T-cell (primary cell): ENCODE measurements around the gene KCNK3. TPM values are rescaled to one million over a fixed set of nuclear protein-coding genes. Genes with fewer than 3 reads are reported as not detected.
"Not testable (repeated sequence)": the region's sequence is repeated elsewhere in the genome, so short reads cannot be mapped to it uniquely, and the experiment has no call there.

Experiments
- ATAC-seq, 4 experiments: fragments of 200-7000 bp in 3 of 4; fragments of 150-1000 bp in 1 of 4; cut with Tn5 transposase; replicated peaks in 1 of 4; 1 replicate in 3 of 4; 2 replicates in 1 of 4; pipeline ENCODE4 v1.10.0; 2021; ENCODE audit warnings: moderate library complexity in 3 of 4, mild to moderate bottlenecking in 2 of 4, moderate number of reproducible peaks in 1 of 4
- CTCF ChIA-PET, 2 donors: fragments of 300-600 bp; sonication (Branson Sonifier 250); formaldehyde crosslinking; loops; one replicate each; lab custom pipeline; 2022; ENCODE audit warnings: antibody characterized with exemption in 2 of 2; lab: Charles Lee
- POLR2A ChIA-PET, 2 donors: fragments of 300-600 bp; sonication (Branson Sonifier 250); formaldehyde crosslinking; loops; one replicate each; lab custom pipeline; 2022; ENCODE audit warnings: antibody characterized with exemption in 2 of 2; lab: Charles Lee
- DNase-seq, 35 experiments: peaks; one replicate each; pipeline versions ENCODE4 v3.0.0 to v3.0.0-alpha.2; 2013 to 2023
- H3K27ac ChIP-seq: one replicate; pipeline ENCODE4 v1.5.1; 2013; ENCODE audit warnings: low read length
- H3K27me3 ChIP-seq, 2 experiments: replicated peaks in 1 of 2; 1 replicate in 1 of 2; 2 replicates in 1 of 2; pipeline versions ENCODE4 v1.6.1 to v1.7.0; 2013; ENCODE audit warnings: low read length in 1 of 2, mixed read lengths in 1 of 2; ENCODE audit not compliant: control insufficient read depth in 2 of 2, insufficient read depth in 2 of 2; ENCODE audit errors: extremely low read depth in 1 of 2
- H3K36me3 ChIP-seq, 2 donors: 1 replicate in 1 of 2; 2 replicates in 1 of 2; pipeline versions ENCODE4 v1.6.1 to v1.7.0; 2013; ENCODE audit warnings: low read length in 1 of 2; ENCODE audit not compliant: control insufficient read depth in 2 of 2, insufficient read depth in 1 of 2; ENCODE audit errors: extremely low read depth in 1 of 2
- H3K4me1 ChIP-seq, 2 experiments: 1 replicate in 1 of 2; 2 replicates in 1 of 2; pipeline versions ENCODE4 v1.6.1 to v1.7.0; 2013; ENCODE audit warnings: low read length in 2 of 2, mixed read lengths in 1 of 2; ENCODE audit not compliant: insufficient read depth in 2 of 2, control insufficient read depth in 1 of 2; ENCODE audit errors: extremely low read depth in 1 of 2
- H3K4me3 ChIP-seq, 2 donors: 1 replicate in 1 of 2; 2 replicates in 1 of 2; pipeline versions ENCODE4 v1.5.1 to v1.7.0; 2013; ENCODE audit warnings: mild to moderate bottlenecking in 2 of 2, low read length in 1 of 2, moderate library complexity in 1 of 2; ENCODE audit not compliant: control insufficient read depth in 1 of 2; ENCODE audit errors: extremely low read depth in 1 of 2
- H3K9me3 ChIP-seq: 2 replicates; pipeline ENCODE4 v1.7.0; 2013
- H3K27ac Mint-ChIP-seq, 2 donors: one replicate each; pipeline ENCODE4 v1.8.0; 2020 to 2021; ENCODE audit warnings: mild to moderate bottlenecking in 2 of 2, mixed read lengths in 2 of 2
- H3K27me3 Mint-ChIP-seq, 2 donors: one replicate each; pipeline ENCODE4 v1.8.0; 2021 to 2022; ENCODE audit warnings: mixed read lengths in 2 of 2
- H3K36me3 Mint-ChIP-seq: one replicate; pipeline ENCODE4 v1.8.0; 2021; ENCODE audit warnings: mixed read lengths
- H3K4me1 Mint-ChIP-seq, 3 donors: one replicate each; pipeline ENCODE4 v1.8.0; 2020 to 2022; ENCODE audit warnings: mixed read lengths in 3 of 3, mild to moderate bottlenecking in 1 of 3
- H3K4me3 Mint-ChIP-seq, 3 donors: one replicate each; pipeline ENCODE4 v1.8.0; 2020 to 2022; ENCODE audit warnings: mild to moderate bottlenecking in 3 of 3, mixed read lengths in 3 of 3, moderate library complexity in 3 of 3
- H3K9me3 Mint-ChIP-seq, 3 donors: one replicate each; pipeline ENCODE4 v1.8.0; 2020 to 2022; ENCODE audit warnings: mixed read lengths in 3 of 3
- WGBS: methylation state at CpG from one replicate; pipeline ENCODE4 v1.1.5; 2013; ENCODE audit warnings: missing lambda C conversion rate; ENCODE audit not compliant: insufficient coverage; 5-methylcytosine and 5-hydroxymethylcytosine counted together
- total RNA-seq, 35 experiments: library from RNA in 6 of 35; stranded (reverse) in 6 of 35; fragments of 120-200 nt in 1 of 35; gene quantifications; one replicate each; pipeline versions ENCODE4 v1.2.1 to v1.2.4 and lab custom pipeline; 2013 to 2026

Gene KCNK3
- total RNA-seq, 5 donors from 2014 or later (not counting 1 experiment from before 2014, with no cell fraction given), result 0.23 to 0.35 (median 0.26) TPM; not detected in 2

- WGBS, result 100% methylated on average over 1 of the region's 5 CpGs
- no peaks in the 10 kb centered on the region for H3K9me3 Mint-ChIP-seq
- no peak overlapping the region for H3K4me3 Mint-ChIP-seq
- CTCF ChIA-PET, result no interaction called here
- Histone ChIP-seq H3K9me3 (no peaks in the 10 kb centered on the region), H3K4me3 (no peak overlapping the region), H3K4me1 (peaks cover 0 to 14% of the 10 kb centered on the region in 2 experiments), H3K27ac (no peak overlapping the region), H3K36me3 (no peaks in the 10 kb centered on the region), H3K27me3 (no peaks in the 10 kb centered on the region)
- ATAC-seq (no peak), DNase-seq (no peak)
- peaks cover 10 to 15% (median 13%) of the 10 kb centered on the region in 3 donors for H3K4me1 Mint-ChIP-seq
- POLR2A ChIA-PET, result no interaction called here
- H3K27ac Mint-ChIP-seq, result no peak overlapping the region
- no peaks in the 10 kb centered on the region for H3K27me3 Mint-ChIP-seq
- H3K36me3 Mint-ChIP-seq, result no peaks in the 10 kb centered on the region
Observed at GRCh38 chr2:26759845-26760244, 67.3 kb downstream of the KCNK3 start.

- CTCF ChIA-PET, H3K27me3 Mint-ChIP-seq: not testable (repeated sequence)
Observed at GRCh38 chr2:26760991-26761390, 68.5 kb downstream of the KCNK3 start.

GRCh38 chr2:26763019-26763418 lies 70.5 kb downstream of the KCNK3 start:
- ChIA-PET POLR2A (no interaction called here), CTCF (no interaction called here)
- no peaks in the 10 kb centered on the region for H3K9me3 ChIP-seq
- no peak overlapping the region for H3K4me3 ChIP-seq
- DNase-seq (no peak), ATAC-seq (no peak)
- peaks cover 4 to 44% of the 10 kb centered on the region in 2 experiments for H3K4me1 ChIP-seq
- no peak overlapping the region for H3K27ac ChIP-seq
- peaks cover 0 to 2% of the 10 kb centered on the region in 2 donors for H3K36me3 ChIP-seq
- H3K4me1 Mint-ChIP-seq, result peaks cover 33 to 38% (median 38%) of the 10 kb centered on the region in 3 donors
- 95% methylated on average over 4 of the region's 10 CpGs for WGBS
- no peaks in the 10 kb centered on the region for H3K36me3 Mint-ChIP-seq
- no peak overlapping the region for H3K27ac Mint-ChIP-seq
- H3K4me3 Mint-ChIP-seq, result peak overlapping the region; percentile 92 to 94 (median 93)
- no peaks in the 10 kb centered on the region for H3K9me3 Mint-ChIP-seq
- no peaks in the 10 kb centered on the region for H3K27me3 Mint-ChIP-seq
- no peaks in the 10 kb centered on the region for H3K27me3 ChIP-seq

More at GRCh38 chr2:26760991-26761390, 68.5 kb downstream of the KCNK3 start:
- H3K9me3 ChIP-seq, H3K36me3 ChIP-seq, H3K4me3 ChIP-seq, H3K4me3 Mint-ChIP-seq, H3K36me3 Mint-ChIP-seq, DNase-seq, ATAC-seq, H3K9me3 Mint-ChIP-seq, H3K27me3 ChIP-seq, POLR2A ChIA-PET, H3K27ac Mint-ChIP-seq, H3K27ac ChIP-seq: not testable (repeated sequence)
- H3K4me1 ChIP-seq, result peaks cover 4 to 25% of the 10 kb centered on the region in 2 experiments
- 65% methylated on average over 2 of the region's 10 CpGs for WGBS
- H3K4me1 Mint-ChIP-seq, result peaks cover 22 to 26% (median 24%) of the 10 kb centered on the region in 3 donors

GRCh38 chr2:26764078-26764887 lies 71.8 kb downstream of the KCNK3 start, which contains the start of gene SLC35F6:
Gene SLC35F6, plus strand, starts transcription at chr2:26764284. Its CDS starts 66 bp downstream, at chr2:26764350.
- peaks cover 4 to 56% of the 10 kb centered on the region in 2 experiments for H3K4me1 ChIP-seq
- ATAC-seq, result peak; percentile 96 to 97 (median 96)
- 1% methylated on average over 67 of the region's 68 CpGs for WGBS

GRCh38 chr2:26764906-26765305 lies 72.4 kb downstream of the KCNK3 start:
- H3K27me3 ChIP-seq, result no peaks in the 10 kb centered on the region
- no peaks in the 10 kb centered on the region for H3K27me3 Mint-ChIP-seq
- H3K27ac Mint-ChIP-seq, result peak overlapping the region; percentile 83 to 86
- H3K27ac ChIP-seq, result peak overlapping the region; percentile 76
- H3K4me3 ChIP-seq, result peak overlapping the region; percentile 91 to 93
- no peaks in the 10 kb centered on the region for H3K9me3 ChIP-seq
- CTCF ChIA-PET, result interaction anchor here in 1 of 2 donors (0.7 kb wide), 1 partner anchor 21 kb away, joined by 3 read pairs; the partner anchor contains the start of gene CENPA
- DNase-seq, result no peak
- H3K36me3 ChIP-seq, result peaks cover 0 to 2% of the 10 kb centered on the region in 2 donors
- 40% methylated on average over 1 of the region's 3 CpGs for WGBS
- POLR2A ChIA-PET, result interaction anchor here in 1 of 2 donors (0.6 kb wide), 1 partner anchor 18 kb away, joined by 5 read pairs; no protein-coding TSS in a partner anchor
- peaks cover 33 to 54% (median 53%) of the 10 kb centered on the region in 3 donors for H3K4me1 Mint-ChIP-seq
- H3K36me3 Mint-ChIP-seq, result no peaks in the 10 kb centered on the region
- peaks cover 4 to 61% of the 10 kb centered on the region in 2 experiments for H3K4me1 ChIP-seq
- peak overlapping the region; percentile 92 to 94 (median 93) for H3K4me3 Mint-ChIP-seq
- no peak for ATAC-seq
- H3K9me3 Mint-ChIP-seq, result no peaks in the 10 kb centered on the region

More at GRCh38 chr2:26764078-26764887, 71.8 kb downstream of the KCNK3 start, which contains the start of gene SLC35F6:
- H3K4me1 Mint-ChIP-seq, result peaks cover 33 to 47% (median 47%) of the 10 kb centered on the region in 3 donors
- Histone ChIP-seq H3K27ac (peak within 1 kb of the TSS; percentile 76), H3K4me3 (peak within 1 kb of the TSS; percentile 91 to 93), H3K9me3 (no peaks in the 10 kb centered on the region), H3K36me3 (peaks cover 0 to 2% of the 10 kb centered on the region in 2 donors), H3K27me3 (no peaks in the 10 kb centered on the region)
- H3K27ac Mint-ChIP-seq, result peak within 1 kb of the TSS; percentile 83 to 86
- CTCF ChIA-PET, result interaction anchor here in 1 of 2 donors (0.7 kb wide), 1 partner anchor 21 kb away, joined by 3 read pairs; the partner anchor contains the start of gene CENPA
- no peaks in the 10 kb centered on the region for H3K27me3 Mint-ChIP-seq
- H3K4me3 Mint-ChIP-seq, result peak within 1 kb of the TSS; percentile 92 to 94 (median 93)
- DNase-seq, result peak; percentile 63 to 92 (median 78)
- POLR2A ChIA-PET, result interaction anchor here (0.6 to 0.7 kb wide), 3 partner anchors 8 to 324 kb away, joined by 3 to 7 read pairs (median 5); no protein-coding TSS in a partner anchor
- H3K9me3 Mint-ChIP-seq, result no peaks in the 10 kb centered on the region
- no peaks in the 10 kb centered on the region for H3K36me3 Mint-ChIP-seq
